Thyroid gland (tissue), 4 donors: ENCODE data around the gene PRSS12.

ENCODE experiments used
- CTCF ChIP-seq, 6 experiments: fragments of 200-600 bp in 3 of 6; fragments of 450-650 bp in 3 of 6; sonication (generic) in 3 of 6; IDR thresholded peaks; one replicate each; pipeline ENCODE4 v1.5.1; 2016 to 2019; ENCODE audit warnings: antibody characterized with exemption in 6 of 6, mild to moderate bottlenecking in 2 of 6, inconsistent platforms in 1 of 6, moderate library complexity in 1 of 6
- POLR2A ChIP-seq, 2 donors: fragments of 450-650 bp; IDR thresholded peaks; one replicate each; pipeline ENCODE4 v1.6.1; 2017; ENCODE audit warnings: antibody characterized with exemption in 2 of 2, mild to moderate bottlenecking in 2 of 2, moderate library complexity in 1 of 2

GRCh38 chr4:118259111-118259510 lies 93.7 kb downstream of the PRSS12 start:
- TF ChIP-seq POLR2A (IDR thresholded peaks at IDR 0.05) (no peak), CTCF (IDR thresholded peaks at IDR 0.05) (no peak)
